HepG2 (cell line): ENCODE results near the gene RNF126. TPM values are rescaled to one million over a fixed set of nuclear protein-coding genes. Genes with fewer than 3 reads are reported as not detected.

Experiments
- ATAC-seq: fragments of 200-7000 bp; cut with Tn5 transposase; 3 replicates; pipeline ENCODE4 v1.9.1; 2020; ENCODE audit warnings: mild to moderate bottlenecking, moderate library complexity
- BruUV-seq: library from RNA; stranded (reverse); fragments of 400-500 nt; replicated peaks from 2 replicates; lab custom pipeline; 2021; lab: Mats Ljungman, UMichigan
- CTCF ChIA-PET: fragments of 300-600 bp; formaldehyde crosslinking; extraction: SDS; loops from one replicate; lab custom pipeline; 2021; ENCODE audit warnings: low total read pairs, inconsistent platforms, low intra/inter-chr PET ratio; lab: Yijun Ruan, JAX
- POLR2A ChIA-PET: fragments of 350-600 bp; sonication (Branson Sonifier 250); formaldehyde crosslinking; loops from one replicate; lab custom pipeline; 2020; ENCODE audit warnings: antibody characterized with exemption, inconsistent platforms; lab: Yijun Ruan, JAX
- DNase-seq: peaks from one replicate; pipeline ENCODE4 v3.0.0-alpha.2; 2015; ENCODE audit warnings: low spot score
- FAIRE-seq: peaks from 3 replicates; lab custom pipeline; 2011; peaks lifted over from hg19 to GRCh38; lab: Jason Lieb, UNC
- H2AFZ ChIP-seq: one replicate; pipeline ENCODE4 v1.6.1; 2011; ENCODE audit warnings: low read length, inconsistent platforms
- H3K27ac ChIP-seq: fragments of 300-600 bp; 3 replicates; pipeline ENCODE4 v1.8.0; 2011; ENCODE audit warnings: mixed run types, mild to moderate bottlenecking, mixed read lengths, low read length, inconsistent platforms; ENCODE audit not compliant: insufficient read depth; ENCODE audit errors: extremely low read length
- H3K27me3 ChIP-seq, 2 experiments: fragments of 200-600 bp in 1 of 2; 2 replicates in 1 of 2; 3 replicates in 1 of 2; pipeline versions ENCODE4 v1.6.0 to v1.8.0; 2011; ENCODE audit warnings: low read length in 2 of 2, mild to moderate bottlenecking in 2 of 2, moderate library complexity in 2 of 2, inconsistent platforms in 1 of 2; ENCODE audit not compliant: insufficient read depth in 2 of 2, control insufficient read depth in 1 of 2
- H3K36me3 ChIP-seq, 2 experiments: fragments of 200-600 bp in 1 of 2; replicated peaks in 1 of 2; 2 replicates in 1 of 2; 3 replicates in 1 of 2; pipeline versions ENCODE4 v1.5.1 to v1.8.0; 2011; ENCODE audit warnings: low read length in 2 of 2, inconsistent platforms in 1 of 2; ENCODE audit not compliant: insufficient read depth in 2 of 2, control insufficient read depth in 1 of 2
- H3K4me1 ChIP-seq: 2 replicates; pipeline ENCODE4 v1.5.1; 2012; ENCODE audit warnings: low read length, inconsistent platforms; ENCODE audit not compliant: insufficient read depth
- H3K4me2 ChIP-seq: 2 replicates; pipeline ENCODE4 v1.6.0; 2011; ENCODE audit warnings: low read depth, low read length, inconsistent platforms
- H3K4me3 ChIP-seq, 3 experiments: fragments of 200-600 bp in 1 of 3; sonication (generic), shearing (Covaris generic) in 1 of 3; replicated peaks in 1 of 3; 2 replicates each; pipeline ENCODE4 v1.5.1; 2011 to 2016; ENCODE audit warnings: low read length in 3 of 3, inconsistent platforms in 2 of 3, low read depth in 2 of 3, mild to moderate bottlenecking in 2 of 3, control low read depth in 1 of 3, mixed read lengths in 1 of 3; ENCODE audit not compliant: insufficient read depth in 1 of 3
- H3K79me2 ChIP-seq: one replicate; pipeline ENCODE4 v1.6.1; 2011; ENCODE audit warnings: low read length, inconsistent platforms; ENCODE audit not compliant: insufficient read depth
- H3K9ac ChIP-seq: 2 replicates; pipeline ENCODE4 v1.6.0; 2011; ENCODE audit warnings: mild to moderate bottlenecking, low read depth, low read length, inconsistent platforms; ENCODE audit not compliant: insufficient read depth
- H3K9me3 ChIP-seq: 2 replicates; pipeline ENCODE4 v1.5.1; 2012; ENCODE audit warnings: mild to moderate bottlenecking, low read length
- H4K20me1 ChIP-seq: 2 replicates; pipeline ENCODE4 v1.6.0; 2011; ENCODE audit warnings: inconsistent platforms, mild to moderate bottlenecking, low read length, moderate library complexity; ENCODE audit not compliant: insufficient read depth
- EP300 ChIP-seq, 3 experiments: sonication (generic) in 1 of 3; formaldehyde crosslinking in 1 of 3; IDR thresholded peaks; 2 replicates each; pipeline versions ENCODE4 v1.5.1 to v1.6.1; 2011 to 2020; ENCODE audit warnings: low read depth in 2 of 3, low read length in 2 of 3, borderline replicate concordance in 1 of 3, improper control_type of control experiment in 1 of 3, mild to moderate bottlenecking in 1 of 3, missing genetic modification reagents in 1 of 3, moderate library complexity in 1 of 3
- FOSL2 ChIP-seq: sonication (generic); formaldehyde crosslinking; IDR thresholded peaks from 2 replicates; pipeline ENCODE4 v1.4.0; 2020; ENCODE audit warnings: missing genetic modification reagents
- KDM2A ChIP-seq: sonication (generic); formaldehyde crosslinking; IDR thresholded peaks from 2 replicates; pipeline ENCODE4 v1.4.0; 2020; ENCODE audit warnings: low read depth, missing genetic modification reagents, borderline replicate concordance
- KDM5A ChIP-seq: fragments of 200-600 bp; sonication (generic); IDR thresholded peaks from 2 replicates; pipeline ENCODE4 v1.7.0; 2018; ENCODE audit warnings: antibody characterized with exemption, mild to moderate bottlenecking, low read length, borderline replicate concordance
- MAX ChIP-seq: IDR thresholded peaks from 2 replicates; pipeline ENCODE4 v1.6.1; 2012; ENCODE audit warnings: inconsistent platforms
- NFYB ChIP-seq: sonication (generic); formaldehyde crosslinking; IDR thresholded peaks from 2 replicates; pipeline ENCODE4 v1.4.0; 2020; ENCODE audit warnings: missing genetic modification reagents
- NFYC ChIP-seq: IDR thresholded peaks from 2 replicates; pipeline ENCODE4 v1.6.1; 2016; ENCODE audit warnings: missing genetic modification reagents, missing compliant biosample characterization
- PHB2 ChIP-seq: fragments of 450-650 bp; IDR thresholded peaks from 2 replicates; pipeline ENCODE4 v1.6.1; 2018; ENCODE audit not compliant: partially characterized antibody
- PHF8 ChIP-seq: sonication (generic); formaldehyde crosslinking; IDR thresholded peaks from 2 replicates; pipeline ENCODE4 v1.5.0; 2020; ENCODE audit warnings: missing genetic modification reagents
- SAP130 ChIP-seq: IDR thresholded peaks from 2 replicates; pipeline ENCODE4 v1.6.1; 2016; ENCODE audit warnings: low read depth
- SIN3A ChIP-seq: IDR thresholded peaks from 2 replicates; pipeline ENCODE4 v1.6.1; 2011; ENCODE audit warnings: low read depth, mild to moderate bottlenecking, control low read depth, low read length, borderline replicate concordance
- SP1 ChIP-seq, 2 experiments: fragments of 450-650 bp in 1 of 2; sonication (generic) in 1 of 2; formaldehyde crosslinking in 1 of 2; IDR thresholded peaks; 2 replicates each; pipeline versions ENCODE4 v1.4.0 to v1.6.1; 2016 to 2020; ENCODE audit warnings: missing genetic modification reagents in 1 of 2
- SP2 ChIP-seq: sonication (generic); formaldehyde crosslinking; IDR thresholded peaks from 2 replicates; pipeline ENCODE4 v1.5.1; 2020; ENCODE audit warnings: mild to moderate bottlenecking, missing genetic modification reagents
- TBX2 ChIP-seq: sonication (generic); formaldehyde crosslinking; IDR thresholded peaks from 2 replicates; pipeline ENCODE4 v1.5.0; 2020; ENCODE audit warnings: missing genetic modification reagents, mild to moderate bottlenecking, borderline replicate concordance
- ZNF557 ChIP-seq: sonication (generic); formaldehyde crosslinking; IDR thresholded peaks from 2 replicates; pipeline ENCODE4 v1.4.0; 2020; ENCODE audit warnings: missing genetic modification reagents
- ZNF672 ChIP-seq: sonication (generic); formaldehyde crosslinking; IDR thresholded peaks from 2 replicates; pipeline ENCODE4 v1.8.1; 2022; ENCODE audit warnings: missing genetic modification reagents
- WGBS: methylation state at CpG from one replicate; pipeline ENCODE4 v1.1.6; 2017; ENCODE audit warnings: low lambda C conversion rate; 5-methylcytosine and 5-hydroxymethylcytosine counted together
- in situ Hi-C: cut with HindIII; loops from 2 replicates; pipeline ENCODE4 v1.10.0; 2017; ENCODE audit warnings: low pct_unique_long_range_greater_than_20kb; ENCODE audit not compliant: extremely low pct_ligation_motif_present
- intact Hi-C: fragments of 100-400 bp; cut with micrococcal nuclease; formaldehyde crosslinking; loops from one replicate; pipeline ENCODE4 v1.10.0; 2022; ENCODE audit not compliant: unreplicated experiment
- polyA plus RNA-seq, 8 experiments: library from polyadenylated mRNA; depleted of rRNA in 3 of 8; stranded (reverse) in 7 of 8; unstranded in 1 of 8; fragments of >200 nt; fragmentation: Illumina TruSeq in 4 of 8; extraction: Trizol in 4 of 8; gene quantifications; 2 replicates each; pipeline versions ENCODE4 v1.2.1 to v1.2.3, GENCODE V29; 2011 to 2016; ENCODE audit warnings: low read depth in 4 of 8, missing spikeins in 1 of 8, mixed read lengths in 1 of 8; ENCODE audit not compliant: insufficient read depth in 1 of 8
- total RNA-seq, 5 experiments: library from RNA; depleted of rRNA; stranded (reverse); fragments of >200 nt; fragmentation: Illumina TruSeq; extraction: Trizol; gene quantifications; 2 replicates each; pipeline ENCODE4 v1.2.3, GENCODE V29; 2016; ENCODE audit warnings: low read depth in 1 of 5
- TF ChIP-seq, protein P1 (sequence below): sonication (generic); formaldehyde crosslinking; IDR thresholded peaks from 2 replicates; pipeline ENCODE4 v1.5.0; 2020; ENCODE audit warnings: mild to moderate bottlenecking, missing genetic modification reagents

Gene RNF126
- total and polyA plus RNA-seq, 2 of the 13 experiments (the other 11 are each of a cell fraction or from before 2014, with no cell fraction given) = 23.2 to 34.0 TPM

DNA sequence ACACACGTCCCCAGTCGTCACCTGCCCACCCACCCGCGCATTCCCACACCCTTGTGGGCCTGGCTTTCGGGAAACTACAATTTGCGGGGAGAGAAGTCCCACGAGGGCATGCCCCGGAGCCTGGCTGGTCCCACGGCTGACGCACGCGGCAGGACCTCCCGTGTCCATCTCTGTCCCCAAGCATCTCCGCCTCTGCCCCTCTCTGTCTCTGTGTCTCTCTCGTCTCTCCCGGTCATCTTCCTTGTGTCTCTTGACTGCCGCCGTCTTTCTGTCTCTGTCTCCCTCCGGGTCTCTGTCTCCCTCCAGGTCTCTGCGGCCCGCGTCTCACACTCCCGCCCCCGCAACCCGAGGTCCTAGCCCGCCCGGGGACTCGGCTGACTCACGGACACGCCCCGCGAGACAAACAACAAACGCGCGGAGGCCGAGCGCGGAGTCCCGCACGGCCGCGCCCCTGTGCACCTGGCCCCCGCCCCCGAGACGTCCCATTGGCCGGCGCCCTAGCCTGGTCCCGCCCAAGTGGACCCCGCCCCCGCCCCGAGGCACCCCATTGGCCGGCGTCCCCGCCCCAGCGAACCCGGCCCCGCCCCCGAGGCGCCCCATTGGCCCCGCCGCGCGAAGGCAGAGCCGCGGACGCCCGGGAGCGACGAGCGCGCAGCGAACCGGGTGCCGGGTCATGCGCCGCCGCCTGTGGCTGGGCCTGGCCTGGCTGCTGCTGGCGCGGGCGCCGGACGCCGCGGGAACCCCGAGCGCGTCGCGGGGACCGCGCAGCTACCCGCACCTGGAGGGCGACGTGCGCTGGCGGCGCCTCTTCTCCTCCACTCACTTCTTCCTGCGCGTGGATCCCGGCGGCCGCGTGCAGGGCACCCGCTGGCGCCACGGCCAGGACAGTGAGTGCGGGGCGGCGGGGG is 23.5 kb downstream of the RNF126 start, which contains the start of gene FGF22:
Gene FGF22, plus strand, starts transcription at position 627 of the 908 bp plus-strand sequence. Its CDS starts 47 bp downstream, at position 674.
- H3K27me3 ChIP-seq = no peaks in the 10 kb centered on the region
- peaks cover 10% of the 10 kb centered on the region for H3K4me1 ChIP-seq
- in situ Hi-C loops = no loop called here
- 57% methylated on average over 48 of the region's 109 CpGs for WGBS
- H2AFZ ChIP-seq = no peak within 1 kb of the TSS
- peak within 1 kb of the TSS; percentile 15; the same call in 1 of the 2 replicates for H3K9ac ChIP-seq
- H3K36me3 ChIP-seq = no peaks in the 10 kb centered on the region
- FAIRE-seq (no peak), DNase-seq (peak; percentile 44), ATAC-seq (peak; percentile 73)
- TF ChIP-seq FOSL2 (peak; percentile 28; the same call in 1 of the 2 replicates), PHF8 (CRISPR knock-in tag) (peak; percentile 3; the same call in 1 of the 2 replicates), SAP130 (CRISPR knock-in tag) (peak; percentile 30; the same call in 1 of the 2 replicates), NFYC (CRISPR knock-in tag) (peak; percentile 67), KDM5A (no peak), MAX (peak; percentile 40; the same call in 1 of the 2 replicates), KDM2A (peak; percentile 29; the same call in 1 of the 2 replicates), EP300 (IDR thresholded peaks at IDR 0.05; ENCODE audit: low read depth in 2 of 2, low read length in 2 of 2) (no peak), EP300 (CRISPR knock-in tag; IDR thresholded peaks at IDR 0.05; ENCODE audit: borderline replicate concordance) (no peak), ZNF672 (CRISPR knock-in tag) (no peak), ZNF557 (no peak), SP2 (CRISPR knock-in tag) (peak; percentile 73), NFYB (CRISPR knock-in tag) (peak; percentile 76), PHB2 (no peak), SP1 (IDR thresholded peaks at IDR 0.05) (no peak), SP1 (CRISPR knock-in tag; IDR thresholded peaks at IDR 0.05) (peak; percentile 65; the same call in 1 of the 2 replicates), SIN3A (0 out of 2 replicates have a peak, but pooled peaks have one; percentile 34), TBX2 (CRISPR knock-in tag) (peak; percentile 21; the same call in 1 of the 2 replicates)
- TF ChIP-seq, protein P1, sequence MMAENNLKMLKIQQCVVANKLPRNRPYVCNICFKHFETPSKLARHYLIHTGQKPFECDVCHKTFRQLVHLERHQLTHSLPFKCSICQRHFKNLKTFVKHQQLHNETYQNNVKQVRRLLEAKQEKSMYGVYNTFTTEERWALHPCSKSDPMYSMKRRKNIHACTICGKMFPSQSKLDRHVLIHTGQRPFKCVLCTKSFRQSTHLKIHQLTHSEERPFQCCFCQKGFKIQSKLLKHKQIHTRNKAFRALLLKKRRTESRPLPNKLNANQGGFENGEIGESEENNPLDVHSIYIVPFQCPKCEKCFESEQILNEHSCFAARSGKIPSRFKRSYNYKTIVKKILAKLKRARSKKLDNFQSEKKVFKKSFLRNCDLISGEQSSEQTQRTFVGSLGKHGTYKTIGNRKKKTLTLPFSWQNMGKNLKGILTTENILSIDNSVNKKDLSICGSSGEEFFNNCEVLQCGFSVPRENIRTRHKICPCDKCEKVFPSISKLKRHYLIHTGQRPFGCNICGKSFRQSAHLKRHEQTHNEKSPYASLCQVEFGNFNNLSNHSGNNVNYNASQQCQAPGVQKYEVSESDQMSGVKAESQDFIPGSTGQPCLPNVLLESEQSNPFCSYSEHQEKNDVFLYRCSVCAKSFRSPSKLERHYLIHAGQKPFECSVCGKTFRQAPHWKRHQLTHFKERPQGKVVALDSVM = peak; percentile 80
- ChIA-PET POLR2A (no interaction called here), CTCF (no interaction called here)
- H4K20me1 ChIP-seq = no peaks in the 10 kb centered on the region
- no peak within 1 kb of the TSS for H3K27ac ChIP-seq
- BruUV-seq = no TSS peak
- H3K4me2 ChIP-seq = peak within 1 kb of the TSS; percentile 63
- intact Hi-C loops = no loop called here
- H3K4me3 ChIP-seq = peak within 1 kb of the TSS in 2 of 3 experiments; percentile 56 to 61; a peak in 3 of 6 replicates
- H3K79me2 ChIP-seq = no peaks in the 10 kb centered on the region
- no peaks in the 10 kb centered on the region for H3K9me3 ChIP-seq
